Tibial nerve (tissue), 4 donors: ENCODE measurements around the gene ZNF230. TPM values are rescaled to one million over a fixed set of nuclear protein-coding genes. Genes with fewer than 3 reads are reported as not detected.

Experiments
- DNase-seq, 2 donors: peaks; one replicate each; pipeline ENCODE4 v3.0.0-alpha.2; 2019; ENCODE audit warnings: low spot score in 2 of 2
- H3K27ac ChIP-seq, 4 donors: fragments of 200-600 bp; sonication (generic) in 3 of 4; one replicate each; pipeline ENCODE4 v1.5.1; 2017 to 2019; ENCODE audit warnings: mild to moderate bottlenecking in 1 of 4
- H3K27me3 ChIP-seq, 2 donors: fragments of 200-600 bp; sonication (generic) in 1 of 2; one replicate each; pipeline versions ENCODE4 v1.5.1 to v1.6.0; 2017 to 2019
- H3K36me3 ChIP-seq, 3 donors: fragments of 200-600 bp; sonication (generic); one replicate each; pipeline ENCODE4 v1.5.1; 2018 to 2019
- H3K4me1 ChIP-seq, 4 donors: fragments of 200-600 bp; sonication (generic) in 3 of 4; one replicate each; pipeline ENCODE4 v1.5.1; 2017 to 2019
- H3K4me3 ChIP-seq, 4 donors: fragments of 200-600 bp; sonication (generic) in 3 of 4; one replicate each; pipeline ENCODE4 v1.5.1; 2017 to 2019; ENCODE audit warnings: mild to moderate bottlenecking in 1 of 4, moderate library complexity in 1 of 4
- H3K9me3 ChIP-seq, 4 donors: fragments of 200-600 bp; sonication (generic) in 3 of 4; one replicate each; pipeline ENCODE4 v1.5.1; 2017 to 2019
- CTCF ChIP-seq, 5 experiments: fragments of 200-600 bp in 3 of 5; fragments of 450-650 bp in 2 of 5; sonication (generic) in 3 of 5; IDR thresholded peaks; one replicate each; pipeline ENCODE4 v1.5.1; 2016 to 2019; ENCODE audit warnings: antibody characterized with exemption in 5 of 5, mild to moderate bottlenecking in 3 of 5, moderate library complexity in 2 of 5
- EP300 ChIP-seq, 2 donors: sonication (generic); formaldehyde crosslinking; IDR thresholded peaks; one replicate each; pipeline ENCODE4 v1.6.1; 2017; ENCODE audit warnings: antibody characterized with exemption in 2 of 2, mild to moderate bottlenecking in 1 of 2
- POLR2A ChIP-seq, 2 donors: fragments of 450-650 bp; IDR thresholded peaks; one replicate each; pipeline ENCODE4 v1.6.1; 2017; ENCODE audit warnings: antibody characterized with exemption in 2 of 2, mild to moderate bottlenecking in 2 of 2, moderate library complexity in 2 of 2
- WGBS, 2 donors: methylation state at CpG; one replicate each; pipeline ENCODE4 v1.1.5; 2018; 5-methylcytosine and 5-hydroxymethylcytosine counted together
- total RNA-seq, 4 donors: library from RNA; depleted of rRNA; stranded (reverse); fragments of >200 nt; gene quantifications; one replicate each; pipeline ENCODE4 v1.1.0, GENCODE V29; 2016

ZNF230 gene
- total RNA-seq, 4 donors from 2014 or later: 3.9 to 5.3 (median 5.2) TPM

- peaks cover 10 to 87% (median 41%) of the 10 kb centered on the region in 3 donors for H3K36me3 ChIP-seq
- WGBS, 2 donors: 96 to 99% methylated on average over 5 of the region's 5 CpGs
- TF ChIP-seq EP300 (IDR thresholded peaks at IDR 0.05) (no peak), CTCF (IDR thresholded peaks at IDR 0.05) (no peak), POLR2A (IDR thresholded peaks at IDR 0.05) (no peak)
- H3K4me3 ChIP-seq: no peak overlapping the region
- DNase-seq: no peak
- no peaks in the 10 kb centered on the region for H3K27me3 ChIP-seq
- no peaks in the 10 kb centered on the region for H3K4me1 ChIP-seq
- H3K27ac ChIP-seq: no peak overlapping the region
- peaks cover 6 to 93% (median 28%) of the 10 kb centered on the region in 4 donors for H3K9me3 ChIP-seq
Measured at GRCh38 chr19:44010468-44010867, 7.7 kb downstream of the ZNF230 start.

GRCh38 chr19:44019498-44019897, 16.7 kb downstream of the ZNF230 start:
- 41 to 60% methylated on average over 2 of the region's 2 CpGs for WGBS, 2 donors

GRCh38 chr19:44021221-44021620, 18.5 kb downstream of the ZNF230 start:
- H3K4me1 ChIP-seq: peaks cover 0 to 5% (median 0%) of the 10 kb centered on the region in 4 donors
- TF ChIP-seq EP300 (IDR thresholded peaks at IDR 0.05) (no peak), CTCF (IDR thresholded peaks at IDR 0.05) (no peak), POLR2A (IDR thresholded peaks at IDR 0.05) (no peak)
- H3K27me3 ChIP-seq: no peaks in the 10 kb centered on the region
- peaks cover 0 to under 1% (median 0%) of the 10 kb centered on the region in 3 donors for H3K36me3 ChIP-seq
- H3K4me3 ChIP-seq: no peak overlapping the region
- no peak for DNase-seq
- peaks cover 0 to 8% (median 0%) of the 10 kb centered on the region in 4 donors for H3K9me3 ChIP-seq
- H3K27ac ChIP-seq: no peak overlapping the region

More at GRCh38 chr19:44019498-44019897, 16.7 kb downstream of the ZNF230 start:
- peaks cover 0 to 24% (median 0%) of the 10 kb centered on the region in 4 donors for H3K9me3 ChIP-seq
- DNase-seq: no peak
- H3K4me3 ChIP-seq: no peak overlapping the region
- no peak overlapping the region for H3K27ac ChIP-seq
- TF ChIP-seq CTCF (IDR thresholded peaks at IDR 0.05): no peak
- TF ChIP-seq POLR2A (IDR thresholded peaks at IDR 0.05): no peak
- TF ChIP-seq EP300 (IDR thresholded peaks at IDR 0.05): no peak
- no peaks in the 10 kb centered on the region for H3K27me3 ChIP-seq
- no peaks in the 10 kb centered on the region for H3K36me3 ChIP-seq
- no peaks in the 10 kb centered on the region for H3K4me1 ChIP-seq

DNA sequence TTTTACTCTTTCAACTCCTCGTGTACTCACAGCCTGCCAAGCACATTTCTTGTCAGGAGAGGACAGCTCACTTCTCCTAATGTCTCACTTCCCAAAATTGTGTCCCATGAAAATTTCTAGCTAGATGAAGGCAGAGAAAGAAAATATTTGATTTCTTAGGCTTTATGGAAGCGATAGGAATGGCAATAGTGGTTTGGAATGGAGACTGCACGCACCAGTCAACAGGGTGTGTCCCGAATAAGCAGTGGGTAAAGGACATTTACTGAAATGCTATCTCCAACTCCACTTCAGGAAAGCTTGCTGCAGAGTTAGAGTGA, 22.1 kb downstream of the ZNF230 start:
- Histone ChIP-seq H3K27me3 (no peaks in the 10 kb centered on the region), H3K27ac (peak overlapping the region in 3 of 4 donors; percentile 56 to 64 (median 60)), H3K9me3 (peaks cover 0 to 32% (median 8%) of the 10 kb centered on the region in 4 donors), H3K4me1 (peaks cover 0 to 6% (median 0%) of the 10 kb centered on the region in 4 donors), H3K36me3 (peaks cover 0 to 37% (median 23%) of the 10 kb centered on the region in 3 donors), H3K4me3 (peak overlapping the region; percentile 54 to 88 (median 68))
- WGBS, 2 donors: 35 to 39% methylated on average over 4 of the region's 4 CpGs
- DNase-seq: no peak
- no peak for TF ChIP-seq CTCF (IDR thresholded peaks at IDR 0.05)
- TF ChIP-seq POLR2A (IDR thresholded peaks at IDR 0.05): no peak
- TF ChIP-seq EP300 (IDR thresholded peaks at IDR 0.05): no peak

GRCh38 chr19:44025217-44025936, 22.6 kb downstream of the ZNF230 start, which contains the start of gene ZNF222:
Gene ZNF222 (plus strand): TSS chr19:44025379. CDS start chr19:44025437, 58 bp downstream.
- Histone ChIP-seq H3K36me3 (peaks cover 0 to 42% (median 25%) of the 10 kb centered on the region in 3 donors), H3K4me3 (peak within 1 kb of the TSS; percentile 54 to 88 (median 68)), H3K27ac (peak within 1 kb of the TSS in 3 of 4 donors; percentile 56 to 64 (median 60)), H3K27me3 (no peaks in the 10 kb centered on the region), H3K9me3 (peaks cover 0 to 37% (median 10%) of the 10 kb centered on the region in 4 donors), H3K4me1 (peaks cover 0 to 6% (median 0%) of the 10 kb centered on the region in 4 donors)
- no peak for TF ChIP-seq POLR2A (IDR thresholded peaks at IDR 0.05)
- TF ChIP-seq EP300 (IDR thresholded peaks at IDR 0.05): peak in 1 of 2 donors; percentile 46
- no peak for TF ChIP-seq CTCF (IDR thresholded peaks at IDR 0.05)
- WGBS, 2 donors: 2% methylated on average over 35 to 37 of the region's 37 CpGs
- peak; percentile 52 to 78 for DNase-seq
